ENCODE results near the gene MRPS7.

Gene MRPS7

GRCh38 chr17:75231071-75231470 is 30.6 kb upstream of the MRPS7 start:
- ATAC-seq, result no peak
- no peak for TF ChIP-seq ESRRG (CRISPR knock-in tag; IDR thresholded peaks at IDR 0.05)
- no peak for TF ChIP-seq GLIS3 (CRISPR knock-in tag; IDR thresholded peaks at IDR 0.05)
- TF ChIP-seq CSRNP3 (CRISPR knock-in tag; IDR thresholded peaks at IDR 0.05), result no peak
- TF ChIP-seq RARB (CRISPR knock-in tag; IDR thresholded peaks at IDR 0.05), result no peak
- TF ChIP-seq ZNF8 (CRISPR knock-in tag; IDR thresholded peaks at IDR 0.05), result no peak
- no peak for TF ChIP-seq BACH2 (CRISPR knock-in tag; IDR thresholded peaks at IDR 0.05; ENCODE audit: borderline replicate concordance)
- no peak for TF ChIP-seq OSR1 (CRISPR knock-in tag; IDR thresholded peaks at IDR 0.05)
- no peak for TF ChIP-seq ZNF70 (CRISPR knock-in tag; IDR thresholded peaks at IDR 0.05)
- TF ChIP-seq TCF4 (CRISPR knock-in tag; IDR thresholded peaks at IDR 0.05; ENCODE audit: borderline replicate concordance), result no peak
- no peak for TF ChIP-seq ISL1 (CRISPR knock-in tag; IDR thresholded peaks at IDR 0.05)
- TF ChIP-seq TOX (CRISPR knock-in tag; IDR thresholded peaks at IDR 0.05; ENCODE audit: borderline replicate concordance), result no peak
- no peak for TF ChIP-seq ZFP3 (CRISPR knock-in tag; IDR thresholded peaks at IDR 0.05)
- no peak for TF ChIP-seq CSDC2 (CRISPR knock-in tag; IDR thresholded peaks at IDR 0.05)
- TF ChIP-seq PATZ1 (CRISPR knock-in tag; IDR thresholded peaks at IDR 0.05; ENCODE audit: borderline replicate concordance), result no peak

GRCh38 chr17:75231741-75232464 is 29.8 kb upstream of the MRPS7 start:
- no peak for ATAC-seq

More at GRCh38 chr17:75231741-75232464, 29.8 kb upstream of the MRPS7 start:
- TF ChIP-seq CSDC2 (CRISPR knock-in tag; IDR thresholded peaks at IDR 0.05) (no peak), CSRNP3 (CRISPR knock-in tag; IDR thresholded peaks at IDR 0.05) (no peak), ZNF565 (CRISPR knock-in tag; conservative IDR thresholded peaks at IDR 0.05; ENCODE audit: low read depth) (no peak), PPARA (CRISPR knock-in tag; IDR thresholded peaks at IDR 0.05; ENCODE audit: borderline replicate concordance) (no peak), SNAI2 (CRISPR knock-in tag; IDR thresholded peaks at IDR 0.05) (no peak), PATZ1 (CRISPR knock-in tag; IDR thresholded peaks at IDR 0.05; ENCODE audit: borderline replicate concordance) (no peak), ESRRG (CRISPR knock-in tag; IDR thresholded peaks at IDR 0.05) (no peak), ARNTL (CRISPR knock-in tag; IDR thresholded peaks at IDR 0.05; ENCODE audit: borderline replicate concordance, low read depth) (no peak), TCF4 (CRISPR knock-in tag; IDR thresholded peaks at IDR 0.05; ENCODE audit: borderline replicate concordance) (no peak), ISL1 (CRISPR knock-in tag; IDR thresholded peaks at IDR 0.05) (no peak), ZFP3 (CRISPR knock-in tag; IDR thresholded peaks at IDR 0.05) (no peak), POU6F1 (CRISPR knock-in tag; IDR thresholded peaks at IDR 0.05; ENCODE audit: borderline replicate concordance, low read depth) (no peak), TSHZ2 (CRISPR knock-in tag; IDR thresholded peaks at IDR 0.05) (no peak), RARB (CRISPR knock-in tag; IDR thresholded peaks at IDR 0.05) (no peak), GLIS3 (CRISPR knock-in tag; IDR thresholded peaks at IDR 0.05) (no peak)

Data from SK-N-SH treated with all-trans-retinoic acid at 6 μM for 48 hours (cell line).